Measurements from ENCODE around the gene HCN4. TPM values are rescaled to one million over a fixed set of nuclear protein-coding genes. Genes with fewer than 3 reads are reported as not detected.

Gene HCN4
- total RNA-seq, 5 donors from 2014 or later (not counting 1 experiment from before 2014, with no cell fraction given) = not detected

GRCh38 chr15:73298522-73299245, 70.1 kb downstream of the HCN4 start:
- Histone ChIP-seq H3K27me3 (replicated peaks in 1 of 2; ENCODE audit: control insufficient read depth in 2 of 2, extremely low read depth in 1 of 2, insufficient read depth in 2 of 2, low read length in 1 of 2) (no peaks in the 10 kb centered on the region), H3K36me3 (ENCODE audit: control insufficient read depth in 2 of 2, extremely low read depth in 1 of 2, insufficient read depth in 1 of 2, low read length in 1 of 2) (no peaks in the 10 kb centered on the region), H3K4me3 (ENCODE audit: control insufficient read depth in 1 of 2, extremely low read depth in 1 of 2, low read length in 1 of 2) (no peak overlapping the region), H3K4me1 (ENCODE audit: control insufficient read depth in 1 of 2, extremely low read depth in 1 of 2, insufficient read depth in 2 of 2, low read length in 2 of 2) (no peaks in the 10 kb centered on the region), H3K9me3 (no peaks in the 10 kb centered on the region), H3K27ac (ENCODE audit: low read length) (no peak overlapping the region)
- H3K27ac Mint-ChIP-seq = no peak overlapping the region
- 100% methylated on average over 3 of the region's 7 CpGs for WGBS (ENCODE audit: insufficient coverage)
- POLR2A ChIA-PET = no interaction called here
- CTCF ChIA-PET = interaction anchor here in 1 of 2 donors (0.6 kb wide), 1 partner anchor 90 kb away, joined by 3 read pairs; no protein-coding TSS in a partner anchor
- H3K9me3 Mint-ChIP-seq = no peaks in the 10 kb centered on the region
- no peak for ATAC-seq (replicated peaks in 1 of 4)
- no peak overlapping the region for H3K4me3 Mint-ChIP-seq
- DNase-seq = no peak
- H3K27me3 Mint-ChIP-seq = no peaks in the 10 kb centered on the region
- peaks cover 0 to 6% (median 2%) of the 10 kb centered on the region in 3 donors for H3K4me1 Mint-ChIP-seq
- H3K36me3 Mint-ChIP-seq = peaks cover 38% of the 10 kb centered on the region

GRCh38 chr15:73296609-73297353, 72.0 kb downstream of the HCN4 start:
- H3K36me3 Mint-ChIP-seq = peaks cover 31% of the 10 kb centered on the region
- no peaks in the 10 kb centered on the region for H3K4me1 Mint-ChIP-seq
- H3K9me3 ChIP-seq = no peaks in the 10 kb centered on the region
- no peaks in the 10 kb centered on the region for H3K4me1 ChIP-seq (ENCODE audit: control insufficient read depth in 1 of 2, extremely low read depth in 1 of 2, insufficient read depth in 2 of 2, low read length in 2 of 2)
- no peaks in the 10 kb centered on the region for H3K27me3 Mint-ChIP-seq
- H3K4me3 ChIP-seq (ENCODE audit: control insufficient read depth in 1 of 2, extremely low read depth in 1 of 2, low read length in 1 of 2) = no peak overlapping the region
- H3K4me3 Mint-ChIP-seq = no peak overlapping the region
- H3K27ac Mint-ChIP-seq = no peak overlapping the region
- CTCF ChIA-PET = no interaction called here
- H3K27me3 ChIP-seq (replicated peaks in 1 of 2; ENCODE audit: control insufficient read depth in 2 of 2, extremely low read depth in 1 of 2, insufficient read depth in 2 of 2, low read length in 1 of 2) = no peaks in the 10 kb centered on the region
- POLR2A ChIA-PET = no interaction called here
- DNase-seq (no peak), ATAC-seq (replicated peaks in 1 of 4) (no peak)
- 43% methylated on average over 1 of the region's 9 CpGs for WGBS (ENCODE audit: insufficient coverage)
- H3K36me3 ChIP-seq (ENCODE audit: control insufficient read depth in 2 of 2, extremely low read depth in 1 of 2, insufficient read depth in 1 of 2, low read length in 1 of 2) = no peaks in the 10 kb centered on the region
- no peaks in the 10 kb centered on the region for H3K9me3 Mint-ChIP-seq
- no peak overlapping the region for H3K27ac ChIP-seq (ENCODE audit: low read length)

GRCh38 chr15:73295630-73296286, 73.0 kb downstream of the HCN4 start:
- no peak overlapping the region for H3K27ac Mint-ChIP-seq
- DNase-seq (no peak), ATAC-seq (replicated peaks in 1 of 4) (no peak)
- Histone ChIP-seq H3K27ac (ENCODE audit: low read length) (no peak overlapping the region), H3K4me1 (ENCODE audit: control insufficient read depth in 1 of 2, extremely low read depth in 1 of 2, insufficient read depth in 2 of 2, low read length in 2 of 2) (no peaks in the 10 kb centered on the region), H3K36me3 (ENCODE audit: control insufficient read depth in 2 of 2, extremely low read depth in 1 of 2, insufficient read depth in 1 of 2, low read length in 1 of 2) (no peaks in the 10 kb centered on the region), H3K9me3 (no peaks in the 10 kb centered on the region), H3K27me3 (replicated peaks in 1 of 2; ENCODE audit: control insufficient read depth in 2 of 2, extremely low read depth in 1 of 2, insufficient read depth in 2 of 2, low read length in 1 of 2) (no peaks in the 10 kb centered on the region), H3K4me3 (ENCODE audit: control insufficient read depth in 1 of 2, extremely low read depth in 1 of 2, low read length in 1 of 2) (no peak overlapping the region)
- peaks cover 24% of the 10 kb centered on the region for H3K36me3 Mint-ChIP-seq
- H3K4me3 Mint-ChIP-seq = no peak overlapping the region
- H3K4me1 Mint-ChIP-seq = no peaks in the 10 kb centered on the region
- H3K27me3 Mint-ChIP-seq = no peaks in the 10 kb centered on the region
- ChIA-PET CTCF (no interaction called here), POLR2A (no interaction called here)
- H3K9me3 Mint-ChIP-seq = no peaks in the 10 kb centered on the region
- 86% methylated on average over 5 of the region's 6 CpGs for WGBS (ENCODE audit: insufficient coverage)

GRCh38 chr15:73293773-73294172, 75.0 kb downstream of the HCN4 start:
- 100% methylated on average over 1 of the region's 4 CpGs for WGBS (ENCODE audit: insufficient coverage)
- no peak overlapping the region for H3K27ac ChIP-seq (ENCODE audit: low read length)

GRCh38 chr15:73291441-73291840, 77.3 kb downstream of the HCN4 start:
- Histone ChIP-seq H3K27me3 (replicated peaks in 1 of 2; ENCODE audit: control insufficient read depth in 2 of 2, extremely low read depth in 1 of 2, insufficient read depth in 2 of 2, low read length in 1 of 2) (no peaks in the 10 kb centered on the region), H3K9me3 (no peaks in the 10 kb centered on the region), H3K27ac (ENCODE audit: low read length) (no peak overlapping the region), H3K4me3 (ENCODE audit: control insufficient read depth in 1 of 2, extremely low read depth in 1 of 2, low read length in 1 of 2) (no peak overlapping the region), H3K36me3 (ENCODE audit: control insufficient read depth in 2 of 2, extremely low read depth in 1 of 2, insufficient read depth in 1 of 2, low read length in 1 of 2) (no peaks in the 10 kb centered on the region), H3K4me1 (ENCODE audit: control insufficient read depth in 1 of 2, extremely low read depth in 1 of 2, insufficient read depth in 2 of 2, low read length in 2 of 2) (no peaks in the 10 kb centered on the region)
- no peak overlapping the region for H3K4me3 Mint-ChIP-seq
- no peaks in the 10 kb centered on the region for H3K27me3 Mint-ChIP-seq
- no peaks in the 10 kb centered on the region for H3K9me3 Mint-ChIP-seq
- ChIA-PET POLR2A (no interaction called here), CTCF (no interaction called here)
- ATAC-seq (replicated peaks in 1 of 4) (no peak), DNase-seq (no peak)
- H3K27ac Mint-ChIP-seq = no peak overlapping the region
- no CpG with 5 or more reads among the region's 1 CpG for WGBS (ENCODE audit: insufficient coverage)
- peaks cover 42% of the 10 kb centered on the region for H3K36me3 Mint-ChIP-seq
- no peaks in the 10 kb centered on the region for H3K4me1 Mint-ChIP-seq

More at GRCh38 chr15:73293773-73294172, 75.0 kb downstream of the HCN4 start:
- Histone ChIP-seq H3K27me3 (replicated peaks in 1 of 2; ENCODE audit: control insufficient read depth in 2 of 2, extremely low read depth in 1 of 2, insufficient read depth in 2 of 2, low read length in 1 of 2) (no peaks in the 10 kb centered on the region), H3K4me1 (ENCODE audit: control insufficient read depth in 1 of 2, extremely low read depth in 1 of 2, insufficient read depth in 2 of 2, low read length in 2 of 2) (no peaks in the 10 kb centered on the region), H3K4me3 (ENCODE audit: control insufficient read depth in 1 of 2, extremely low read depth in 1 of 2, low read length in 1 of 2) (no peak overlapping the region), H3K9me3 (no peaks in the 10 kb centered on the region), H3K36me3 (ENCODE audit: control insufficient read depth in 2 of 2, extremely low read depth in 1 of 2, insufficient read depth in 1 of 2, low read length in 1 of 2) (no peaks in the 10 kb centered on the region)
- Mint-ChIP-seq H3K4me1 (no peaks in the 10 kb centered on the region), H3K27me3 (no peaks in the 10 kb centered on the region), H3K27ac (no peak overlapping the region), H3K36me3 (peaks cover 28% of the 10 kb centered on the region), H3K9me3 (no peaks in the 10 kb centered on the region), H3K4me3 (no peak overlapping the region)
- CTCF ChIA-PET = no interaction called here
- ATAC-seq (replicated peaks in 1 of 4) (no peak), DNase-seq (no peak)
- POLR2A ChIA-PET = no interaction called here

- no peak overlapping the region for H3K27ac ChIP-seq (ENCODE audit: low read length)
- H3K27ac Mint-ChIP-seq = no peak overlapping the region
- no peaks in the 10 kb centered on the region for H3K9me3 ChIP-seq
- peaks cover 0 to 3% of the 10 kb centered on the region in 2 donors for H3K27me3 Mint-ChIP-seq
- no peak overlapping the region for H3K4me3 Mint-ChIP-seq
- CTCF ChIA-PET = interaction anchor here in 1 of 2 donors (0.6 kb wide), 1 partner anchor 129 kb away, joined by 9 read pairs; no protein-coding TSS in a partner anchor
- WGBS (ENCODE audit: insufficient coverage) = no CpG with 5 or more reads among the region's 1 CpG
- H3K4me1 Mint-ChIP-seq = no peaks in the 10 kb centered on the region
- H3K9me3 Mint-ChIP-seq = no peaks in the 10 kb centered on the region
- H3K36me3 Mint-ChIP-seq = peaks cover 52% of the 10 kb centered on the region
- no peaks in the 10 kb centered on the region for H3K36me3 ChIP-seq (ENCODE audit: control insufficient read depth in 2 of 2, extremely low read depth in 1 of 2, insufficient read depth in 1 of 2, low read length in 1 of 2)
- no peak overlapping the region for H3K4me3 ChIP-seq (ENCODE audit: control insufficient read depth in 1 of 2, extremely low read depth in 1 of 2, low read length in 1 of 2)
- no peak for DNase-seq
- H3K4me1 ChIP-seq (ENCODE audit: control insufficient read depth in 1 of 2, extremely low read depth in 1 of 2, insufficient read depth in 2 of 2, low read length in 2 of 2) = no peaks in the 10 kb centered on the region
- no peaks in the 10 kb centered on the region for H3K27me3 ChIP-seq (replicated peaks in 1 of 2; ENCODE audit: control insufficient read depth in 2 of 2, extremely low read depth in 1 of 2, insufficient read depth in 2 of 2, low read length in 1 of 2)
- POLR2A ChIA-PET = no interaction called here
- no peak for ATAC-seq (replicated peaks in 1 of 4)
Observed at GRCh38 chr15:73287019-73287418, 81.7 kb downstream of the HCN4 start.

All from T-cell (primary cell).